NCI-H1417 (cell line): Measurements from ENCODE around the gene CDCA5.

Experiments used
- DNase-seq, 3 experiments: peaks; one replicate each; lab custom pipeline; 2025; lab: John Stamatoyannopoulos, UW

CDCA5 gene

DNA sequence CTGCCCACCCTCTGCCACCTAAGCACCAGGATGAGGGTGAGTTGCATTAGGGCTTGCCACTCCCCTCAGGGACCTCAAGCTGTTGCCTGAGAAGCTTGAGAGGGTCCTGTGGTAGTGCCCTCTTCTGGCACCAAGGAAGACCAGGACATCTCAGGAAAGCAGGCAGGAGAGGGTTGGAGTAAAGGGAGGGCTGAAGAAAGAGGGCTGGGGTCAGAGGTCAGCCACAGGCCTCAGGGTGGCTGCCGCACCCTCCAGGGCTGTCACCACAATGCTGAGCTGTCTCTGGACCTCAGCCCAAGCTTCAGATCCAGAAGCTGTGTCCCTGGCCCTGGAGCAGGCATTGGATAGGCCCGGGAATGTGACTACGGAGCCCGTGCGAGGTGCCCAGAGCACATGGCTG, 38.8 kb downstream of the CDCA5 start:
- no peak for DNase-seq

- no peak for DNase-seq
Observed at GRCh38 chr11:65043881-65044501, 39.8 kb downstream of the CDCA5 start.

DNA sequence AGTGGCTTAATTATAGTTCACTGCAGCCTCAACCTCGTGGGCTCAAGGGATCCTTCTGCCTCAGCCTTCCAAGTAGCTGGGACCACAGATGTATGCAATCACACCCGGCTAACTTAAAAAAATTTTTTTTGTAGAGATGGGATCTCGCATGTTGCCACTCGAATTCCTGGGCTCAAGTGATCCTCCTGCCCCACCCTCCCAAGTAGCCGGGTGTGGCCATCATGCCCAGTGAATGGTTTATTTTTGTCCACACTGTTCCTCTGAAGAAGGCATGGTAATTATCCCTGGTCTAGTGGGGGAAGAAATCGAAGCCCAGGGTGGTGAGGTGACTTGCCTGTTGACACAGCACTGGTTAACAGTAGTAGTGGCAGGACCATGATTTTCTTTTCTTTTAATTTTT, 40.9 kb downstream of the CDCA5 start:
- DNase-seq, result no peak

DNA sequence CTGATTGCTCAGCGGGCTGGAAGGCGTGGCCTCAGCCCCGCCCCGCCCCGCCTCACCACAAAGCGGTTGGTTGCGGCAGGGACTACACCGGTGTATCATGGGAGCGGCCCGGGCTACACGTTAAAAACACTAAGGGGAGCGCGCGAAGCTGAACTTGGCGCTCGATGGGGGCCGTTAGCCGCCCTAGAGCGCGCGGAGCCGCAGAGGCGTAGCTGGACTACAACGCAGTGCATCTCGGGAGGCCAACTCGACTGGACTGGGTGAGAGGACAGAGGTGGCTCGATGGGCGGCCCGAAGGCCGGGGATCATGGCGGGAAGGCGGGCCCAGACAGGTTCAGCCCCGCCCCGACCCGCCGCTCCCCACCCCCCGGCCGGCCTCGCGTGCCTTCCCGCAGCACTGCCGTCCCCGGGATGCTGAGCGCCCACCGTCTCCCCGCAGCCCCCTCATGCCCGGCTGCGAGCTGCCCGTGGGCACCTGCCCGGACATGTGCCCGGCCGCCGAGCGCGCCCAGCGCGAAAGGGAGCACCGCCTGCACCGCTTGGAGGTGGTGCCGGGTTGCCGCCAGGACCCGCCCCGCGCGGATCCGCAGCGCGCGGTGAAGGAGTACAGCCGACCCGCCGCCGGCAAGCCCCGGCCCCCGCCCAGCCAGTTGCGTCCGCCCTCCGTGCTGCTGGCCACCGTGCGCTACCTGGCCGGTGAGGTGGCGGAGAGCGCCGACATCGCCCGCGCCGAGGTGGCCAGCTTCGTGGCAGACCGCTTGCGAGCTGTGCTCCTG, 42.8 kb downstream of the CDCA5 start, which contains the start of gene SAC3D1:
Gene SAC3D1 (plus strand): TSS at position 364 of the 776 bp plus-strand sequence. CDS start 83 bp downstream, at position 447.
- DNase-seq, result peak; percentile 96 to 99 (median 99)

DNA sequence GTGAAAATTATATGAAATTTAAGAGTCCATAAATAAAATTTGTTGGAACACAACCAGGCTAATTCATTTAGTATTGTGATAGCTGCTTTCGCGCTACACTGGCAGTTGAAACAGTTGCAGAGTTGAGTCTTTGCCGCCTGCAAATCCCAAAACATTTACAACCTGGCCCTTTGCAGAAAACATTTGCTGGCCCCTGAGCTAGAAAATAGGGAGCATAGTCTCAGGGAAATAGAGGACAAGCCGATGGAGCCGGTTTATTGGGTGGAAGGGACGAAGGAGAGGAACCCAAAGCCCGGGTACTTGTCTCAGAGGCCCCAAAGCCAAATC, 43.4 kb downstream of the CDCA5 start:
- DNase-seq, result no peak

- DNase-seq, result no peak
Observed at GRCh38 chr11:65036931-65037330, 46.9 kb downstream of the CDCA5 start.

- no peak for DNase-seq
Observed at GRCh38 chr11:65035579-65035978, 48.3 kb downstream of the CDCA5 start.

DNA sequence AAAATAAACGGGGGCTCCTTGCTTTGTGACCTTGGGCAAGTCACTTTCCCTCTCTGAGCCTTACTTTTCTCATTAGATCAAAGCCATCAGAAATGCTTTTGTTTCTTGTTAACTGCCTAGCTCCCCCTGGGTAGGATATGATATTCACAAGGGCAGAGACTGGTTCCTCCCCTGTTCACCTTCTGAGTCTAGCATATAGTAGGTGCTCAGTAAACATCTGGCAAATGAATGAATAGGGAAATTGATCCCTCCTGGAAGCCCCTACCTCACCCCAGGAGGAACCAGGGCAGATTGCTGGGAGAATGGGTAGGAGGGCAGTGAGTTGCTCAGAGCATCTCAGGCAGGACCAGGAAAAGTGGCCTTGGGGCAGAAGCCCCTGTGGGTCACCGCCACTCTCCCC, 49.4 kb downstream of the CDCA5 start:
- no peak for DNase-seq

DNA sequence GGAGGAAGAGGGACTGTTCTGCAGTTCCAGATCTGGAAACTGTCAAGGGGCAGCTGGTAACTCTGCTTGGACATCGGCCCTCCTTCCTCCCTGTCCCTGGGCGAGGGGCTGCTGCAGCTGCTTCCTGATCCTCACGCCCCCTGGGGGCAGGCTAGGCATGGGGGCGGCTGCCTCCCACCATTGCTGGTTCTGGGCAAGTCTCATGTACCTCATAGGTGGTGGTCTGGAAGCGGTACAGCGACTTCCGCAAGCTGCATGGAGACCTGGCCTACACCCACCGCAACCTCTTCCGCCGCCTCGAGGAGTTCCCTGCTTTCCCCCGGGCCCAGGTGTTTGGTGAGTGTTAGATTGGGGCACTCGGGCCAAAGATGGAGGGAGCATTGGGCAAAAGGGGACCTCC, 51.6 kb downstream of the CDCA5 start:
- no peak for DNase-seq
